Measurements from ENCODE around the gene TMEM87B.
"Not testable (repeated sequence)": the region's sequence is repeated elsewhere in the genome, so short reads cannot be mapped to it uniquely, and the experiment has no call there.

Gene TMEM87B

GRCh38 chr2:112095681-112096080 lies 40.6 kb downstream of the TMEM87B start:
- peaks cover 0 to 4% (median 0%) of the 10 kb centered on the region in 11 experiments; a peak in 2 of 22 replicates for H3K9me3 ChIP-seq (replicated peaks in 1 of 11)
- TF ChIP-seq Cebpa-rat (IDR thresholded peaks at IDR 0.05), result no peak
- H3K9ac ChIP-seq, result no peak overlapping the region
- H3K27me3 ChIP-seq, result no peaks in the 10 kb centered on the region
- no peak overlapping the region for H3K27ac ChIP-seq
- no peaks in the 10 kb centered on the region for H3K4me1 ChIP-seq
- peaks cover 0 to 46% (median 0%) of the 10 kb centered on the region in 11 experiments; a peak in 4 of 22 replicates for H4K20me1 ChIP-seq
- peaks cover 61 to 100% (median 75%) of the 10 kb centered on the region in 11 experiments for H3K36me3 ChIP-seq
- no peak overlapping the region for H3K4me3 ChIP-seq
- H3K4me2 ChIP-seq, result no peak overlapping the region

GRCh38 chr2:112096098-112096497 lies 41.0 kb downstream of the TMEM87B start:
- Histone ChIP-seq H3K27me3 (no peaks in the 10 kb centered on the region), H3K27ac (no peak overlapping the region), H4K20me1 (peaks cover 0 to 42% (median 0%) of the 10 kb centered on the region in 11 experiments; a peak in 4 of 22 replicates), H3K4me3 (no peak overlapping the region), H3K9ac (no peak overlapping the region), H3K9me3 (replicated peaks in 1 of 11) (peaks cover 0 to 4% (median 0%) of the 10 kb centered on the region in 11 experiments; a peak in 2 of 22 replicates), H3K4me1 (no peaks in the 10 kb centered on the region), H3K36me3 (peaks cover 57 to 100% (median 75%) of the 10 kb centered on the region in 11 experiments), H3K4me2 (no peak overlapping the region)
- TF ChIP-seq Cebpa-rat (IDR thresholded peaks at IDR 0.05), result no peak

GRCh38 chr2:112108178-112108832 lies 53.2 kb downstream of the TMEM87B start:
- no peak overlapping the region; a peak in 1 of 20 replicates for H3K4me3 ChIP-seq
- H3K27ac ChIP-seq, result no peak overlapping the region
- TF ChIP-seq Cebpa-rat (IDR thresholded peaks at IDR 0.05), result no peak
- H3K4me1 ChIP-seq, result no peaks in the 10 kb centered on the region; a peak in 1 of 20 replicates
- H3K9ac ChIP-seq, result no peak overlapping the region
- H3K9me3 ChIP-seq (replicated peaks in 1 of 11), result peaks cover 28 to 64% (median 52%) of the 10 kb centered on the region in 11 experiments
- H3K27me3 ChIP-seq, result no peaks in the 10 kb centered on the region
- H4K20me1 ChIP-seq, result peaks cover 0 to 19% (median 0%) of the 10 kb centered on the region in 11 experiments; a peak in 2 of 22 replicates
- H3K36me3 ChIP-seq, result peaks cover 80 to 100% (median 96%) of the 10 kb centered on the region in 11 experiments
- H3K4me2 ChIP-seq, result no peak overlapping the region

- Histone ChIP-seq H3K27me3 (no peaks in the 10 kb centered on the region), H3K4me3 (peak overlapping the region in 2 of 10 experiments; percentile 17 to 25; a peak in 2 of 20 replicates), H3K4me2 (no peak overlapping the region), H3K4me1 (no peaks in the 10 kb centered on the region; a peak in 1 of 20 replicates), H4K20me1 (peaks cover 0 to 19% (median 0%) of the 10 kb centered on the region in 11 experiments; a peak in 2 of 22 replicates), H3K36me3 (peaks cover 74 to 92% (median 90%) of the 10 kb centered on the region in 11 experiments), H3K9ac (no peak overlapping the region), H3K9me3 (replicated peaks in 1 of 11) (peaks cover 28 to 64% (median 52%) of the 10 kb centered on the region in 11 experiments), H3K27ac (no peak overlapping the region)
- TF ChIP-seq Cebpa-rat (IDR thresholded peaks at IDR 0.05), result no peak
Measured at GRCh38 chr2:112109278-112109677, 54.2 kb downstream of the TMEM87B start.

- Histone ChIP-seq H3K4me2 (no peak overlapping the region), H3K9me3 (replicated peaks in 1 of 11) (peaks cover 28 to 64% (median 52%) of the 10 kb centered on the region in 11 experiments), H3K27me3 (no peaks in the 10 kb centered on the region), H3K4me3 (no peak overlapping the region), H4K20me1 (peaks cover 0 to 19% (median 0%) of the 10 kb centered on the region in 11 experiments; a peak in 2 of 22 replicates), H3K36me3 (peaks cover 61 to 82% (median 78%) of the 10 kb centered on the region in 11 experiments), H3K27ac (no peak overlapping the region), H3K9ac (no peak overlapping the region), H3K4me1 (no peaks in the 10 kb centered on the region; a peak in 1 of 20 replicates)
- TF ChIP-seq Cebpa-rat (IDR thresholded peaks at IDR 0.05), result no peak
Measured at GRCh38 chr2:112110966-112111365, 55.9 kb downstream of the TMEM87B start.

GRCh38 chr2:112113354-112113753 lies 58.3 kb downstream of the TMEM87B start:
- H3K27me3 ChIP-seq, H3K4me1 ChIP-seq, H3K9ac ChIP-seq, H3K4me2 ChIP-seq, H3K27ac ChIP-seq, H3K4me3 ChIP-seq: not testable (repeated sequence)
- H3K9me3 ChIP-seq (replicated peaks in 1 of 11), result peaks cover 18 to 47% (median 43%) of the 10 kb centered on the region in 11 experiments
- H4K20me1 ChIP-seq, result peaks cover 0 to 30% (median 0%) of the 10 kb centered on the region in 11 experiments; a peak in 4 of 22 replicates
- peaks cover 56 to 81% (median 70%) of the 10 kb centered on the region in 11 experiments for H3K36me3 ChIP-seq

- H3K9me3 ChIP-seq (replicated peaks in 1 of 11), result peaks cover 0 to 6% (median 0%) of the 10 kb centered on the region in 11 experiments; a peak in 6 of 22 replicates
- no peak overlapping the region for H3K4me3 ChIP-seq
- no peak overlapping the region; a peak in 1 of 22 replicates for H3K9ac ChIP-seq
- H4K20me1 ChIP-seq, result peaks cover 0 to 16% (median 0%) of the 10 kb centered on the region in 11 experiments; a peak in 4 of 22 replicates
- H3K27me3 ChIP-seq, result no peaks in the 10 kb centered on the region
- H3K27ac ChIP-seq, result no peak overlapping the region
- peaks cover 13 to 62% (median 31%) of the 10 kb centered on the region in 11 experiments; a peak in 21 of 22 replicates for H3K36me3 ChIP-seq
- no peak for TF ChIP-seq Cebpa-rat (IDR thresholded peaks at IDR 0.05)
- H3K4me2 ChIP-seq, result no peak overlapping the region
- H3K4me1 ChIP-seq, result no peaks in the 10 kb centered on the region
Measured at GRCh38 chr2:112118148-112118547, 63.1 kb downstream of the TMEM87B start.

- Histone ChIP-seq H3K4me3 (no peak overlapping the region), H3K4me1 (no peaks in the 10 kb centered on the region), H3K9ac (no peak overlapping the region), H3K27ac (no peak overlapping the region), H3K27me3 (no peaks in the 10 kb centered on the region), H4K20me1 (peaks cover 0 to 16% (median 0%) of the 10 kb centered on the region in 11 experiments; a peak in 4 of 22 replicates), H3K9me3 (replicated peaks in 1 of 11) (peaks cover 5 to 39% (median 28%) of the 10 kb centered on the region in 11 experiments; a peak in 20 of 22 replicates), H3K36me3 (peaks cover 3 to 67% (median 22%) of the 10 kb centered on the region in 11 experiments; a peak in 20 of 22 replicates), H3K4me2 (no peak overlapping the region)
- TF ChIP-seq Cebpa-rat (IDR thresholded peaks at IDR 0.05), result no peak
Measured at GRCh38 chr2:112121682-112122254, 66.7 kb downstream of the TMEM87B start.

- no peak overlapping the region for H3K4me3 ChIP-seq
- peaks cover 0 to 13% (median 0%) of the 10 kb centered on the region in 11 experiments; a peak in 4 of 22 replicates for H3K36me3 ChIP-seq
- no peaks in the 10 kb centered on the region for H3K27me3 ChIP-seq
- no peak overlapping the region for H3K27ac ChIP-seq
- TF ChIP-seq Cebpa-rat (IDR thresholded peaks at IDR 0.05), result no peak
- no peaks in the 10 kb centered on the region for H3K4me1 ChIP-seq
- H4K20me1 ChIP-seq, result no peaks in the 10 kb centered on the region
- no peak overlapping the region for H3K9ac ChIP-seq
- H3K4me2 ChIP-seq, result no peak overlapping the region
- peaks cover 32 to 65% (median 55%) of the 10 kb centered on the region in 11 experiments for H3K9me3 ChIP-seq (replicated peaks in 1 of 11)
Measured at GRCh38 chr2:112129060-112129459, 74.0 kb downstream of the TMEM87B start.
